A673 (cell line): Measurements from ENCODE around the gene GPR161. TPM values are rescaled to one million over a fixed set of nuclear protein-coding genes. Genes with fewer than 3 reads are reported as not detected.

Experiments used
- BruUV-seq: library from RNA; stranded (reverse); fragments of 400-500 nt; replicated peaks from 2 replicates; lab custom pipeline; 2021; lab: Mats Ljungman, UMichigan
- CTCF ChIA-PET: fragments of 300-600 bp; sonication (Branson Sonifier 250); formaldehyde crosslinking; loops from one replicate; lab custom pipeline; 2022; ENCODE audit warnings: antibody characterized with exemption; lab: Charles Lee
- POLR2A ChIA-PET: fragments of 300-600 bp; sonication (Branson Sonifier 250); formaldehyde crosslinking; loops from one replicate; lab custom pipeline; 2022; ENCODE audit warnings: antibody characterized with exemption; ENCODE audit not compliant: low non-redundant PET; lab: Charles Lee
- DNase-seq: peaks from one replicate; pipeline ENCODE4 v3.0.0-alpha.2; 2015; ENCODE audit warnings: low spot score
- H3K27ac ChIP-seq: fragments of 200-600 bp; sonication (generic); 2 replicates; pipeline ENCODE4 v1.5.1; 2016; ENCODE audit warnings: mixed run types, low read depth, mild to moderate bottlenecking, mixed read lengths, antibody characterized with exemption, low read length; ENCODE audit not compliant: poor library complexity, severe bottlenecking
- H3K27me3 ChIP-seq: fragments of 200-600 bp; sonication (generic); replicated peaks from 2 replicates; pipeline ENCODE4 v1.6.1; 2017; ENCODE audit warnings: mixed run types, low read depth, mild to moderate bottlenecking, mixed read lengths, antibody characterized with exemption, low read length; ENCODE audit not compliant: insufficient read depth, poor library complexity
- H3K36me3 ChIP-seq: fragments of 200-600 bp; sonication (generic); 2 replicates; pipeline ENCODE4 v1.6.1; 2016; ENCODE audit warnings: mixed run types, mild to moderate bottlenecking, mixed read lengths, antibody characterized with exemption, low read length; ENCODE audit not compliant: insufficient read depth, poor library complexity, severe bottlenecking
- H3K4me1 ChIP-seq: fragments of 200-600 bp; sonication (generic); 2 replicates; pipeline ENCODE4 v1.6.1; 2017; ENCODE audit warnings: mixed run types, mild to moderate bottlenecking, mixed read lengths, antibody characterized with exemption, low read length; ENCODE audit not compliant: insufficient read depth, poor library complexity, severe bottlenecking
- H3K4me3 ChIP-seq: fragments of 200-600 bp; sonication (generic); 2 replicates; pipeline ENCODE4 v1.5.1; 2016; ENCODE audit warnings: low read depth, mixed run types, mild to moderate bottlenecking, mixed read lengths, low read length; ENCODE audit not compliant: poor library complexity, severe bottlenecking
- H3K9me3 ChIP-seq: fragments of 200-600 bp; sonication (generic); 2 replicates; pipeline ENCODE4 v1.6.1; 2016; ENCODE audit warnings: mixed run types, low read depth, mild to moderate bottlenecking, mixed read lengths, antibody characterized with exemption, low read length; ENCODE audit not compliant: poor library complexity, severe bottlenecking
- CTCF ChIP-seq: fragments of 300-800, 200-600 bp; sonication (generic); conservative IDR thresholded peaks from 2 replicates; pipeline ENCODE4 v1.5.1; 2017; ENCODE audit warnings: low read depth, mild to moderate bottlenecking, antibody characterized with exemption, low read length, moderate library complexity, mixed read lengths
- EZH2 ChIP-seq: fragments of 200-600 bp; sonication (generic); IDR thresholded peaks from 2 replicates; pipeline ENCODE4 v1.6.1; 2017; ENCODE audit warnings: borderline replicate concordance, low read depth, mild to moderate bottlenecking, mixed read lengths, antibody characterized with exemption, low read length; ENCODE audit not compliant: poor library complexity, severe bottlenecking
- intact Hi-C: fragments of 100-400 bp; cut with micrococcal nuclease; formaldehyde crosslinking; loops from one replicate; pipeline ENCODE4 v1.10.0; 2022; ENCODE audit not compliant: unreplicated experiment
- total RNA-seq: library from RNA; stranded (reverse); gene quantifications from 2 replicates; pipeline ENCODE4 v1.2.3, GENCODE V29; 2021

Gene GPR161
- total RNA-seq, 1 experiment from 2014 or later, result 17.4 TPM

GRCh38 chr1:168088511-168089325, 48.0 kb downstream of the GPR161 start:
- BruUV-seq, result no TSS peak
- Histone ChIP-seq H3K4me1 (no peaks in the 10 kb centered on the region), H3K27me3 (no peaks in the 10 kb centered on the region), H3K27ac (no peak overlapping the region), H3K36me3 (no peaks in the 10 kb centered on the region), H3K4me3 (no peak overlapping the region), H3K9me3 (no peaks in the 10 kb centered on the region)
- intact Hi-C loops, result loop anchor here (10.0 kb wide), 1 partner anchor 284 kb away; no protein-coding TSS in a partner anchor
- TF ChIP-seq EZH2 (no peak), CTCF (no peak)
- no peak for DNase-seq
- CTCF ChIA-PET, result no interaction called here
- POLR2A ChIA-PET, result no interaction called here

- intact Hi-C loops, result loop anchor here (10.0 kb wide), 1 partner anchor 283 kb away; no protein-coding TSS in a partner anchor
- ChIA-PET CTCF (no interaction called here), POLR2A (no interaction called here)
- Histone ChIP-seq H3K9me3 (no peaks in the 10 kb centered on the region), H3K36me3 (no peaks in the 10 kb centered on the region), H3K4me1 (no peaks in the 10 kb centered on the region), H3K4me3 (no peak overlapping the region), H3K27ac (no peak overlapping the region), H3K27me3 (no peaks in the 10 kb centered on the region)
- no peak for TF ChIP-seq CTCF
- TF ChIP-seq EZH2, result no peak
- DNase-seq, result no peak
- no TSS peak for BruUV-seq
These were observed 49.0 kb downstream of the GPR161 start for GRCh38 chr1:168087696-168088095.

- BruUV-seq, result no TSS peak
- no peaks in the 10 kb centered on the region for H3K9me3 ChIP-seq
- CTCF ChIA-PET, result no interaction called here
- POLR2A ChIA-PET, result no interaction called here
- TF ChIP-seq CTCF (no peak), EZH2 (no peak)
- no peak overlapping the region for H3K4me3 ChIP-seq
- H3K36me3 ChIP-seq, result no peaks in the 10 kb centered on the region
- no peaks in the 10 kb centered on the region for H3K27me3 ChIP-seq
- H3K27ac ChIP-seq, result no peak overlapping the region
- no peak for DNase-seq
- H3K4me1 ChIP-seq, result no peaks in the 10 kb centered on the region
- intact Hi-C loops, result loop anchor here (10.0 kb wide), 1 partner anchor 282 kb away; no protein-coding TSS in a partner anchor
These were observed 50.3 kb downstream of the GPR161 start for GRCh38 chr1:168086438-168086837.
